Psoas muscle (tissue), 8 donors: ENCODE results near the gene AGO1. TPM values are rescaled to one million over a fixed set of nuclear protein-coding genes. Genes with fewer than 3 reads are reported as not detected.

Experiments
- ATAC-seq, 4 donors: fragments of 200-7000 bp; cut with Tn5 transposase; one replicate each; pipeline ENCODE4 v1.9.1; 2020; ENCODE audit warnings: moderate library complexity in 3 of 4, mild to moderate bottlenecking in 2 of 4
- DNase-seq, 2 donors: peaks; one replicate each; pipeline ENCODE4 v3.0.0-alpha.2; 2020
- H3K27ac ChIP-seq: fragments of 200-600 bp; one replicate; pipeline ENCODE4 v1.8.0; 2022
- H3K27me3 ChIP-seq, 3 donors: fragments of 200-600 bp in 1 of 3; one replicate each; pipeline versions ENCODE4 v1.6.1 to v1.8.0; 2013 to 2022; ENCODE audit warnings: low read length in 2 of 3, mild to moderate bottlenecking in 2 of 3, moderate library complexity in 1 of 3; ENCODE audit not compliant: insufficient read depth in 3 of 3
- H3K36me3 ChIP-seq, 2 donors: fragments of 200-600 bp in 1 of 2; one replicate each; pipeline versions ENCODE4 v1.6.1 to v1.8.0; 2013 to 2022; ENCODE audit warnings: low read depth in 1 of 2, mild to moderate bottlenecking in 1 of 2, moderate library complexity in 1 of 2; ENCODE audit not compliant: insufficient read depth in 1 of 2
- H3K4me1 ChIP-seq: fragments of 200-600 bp; one replicate; pipeline ENCODE4 v1.8.0; 2022
- H3K4me3 ChIP-seq: fragments of 200-600 bp; one replicate; pipeline ENCODE4 v1.8.0; 2022; ENCODE audit warnings: mild to moderate bottlenecking
- H3K9me3 ChIP-seq: fragments of 200-600 bp; one replicate; pipeline ENCODE4 v1.8.0; 2022
- WGBS, 3 donors: extraction: QIAGEN DNeasy Blood & Tissue Kit; methylation state at CpG; one replicate each; pipeline versions ENCODE4 v1.1.6 to v1.1.7; 2013; 5-methylcytosine and 5-hydroxymethylcytosine counted together
- intact Hi-C, 2 donors: fragments of 100-400 bp; cut with DNase I; formaldehyde crosslinking; loops; one replicate each; pipeline versions ENCODE4 v1.11.0 to v1.14.2; 2022
- polyA plus RNA-seq, 3 donors: library from polyadenylated mRNA; stranded (reverse); fragments of 200-250 nt; gene quantifications; one replicate each; pipeline ENCODE4 v1.2.3, GENCODE V29; 2013
- total RNA-seq, 4 donors: library from RNA; stranded (reverse); fragmentation: NEBNext Ultra II Directional in 2 of 4; extraction: Animal tissue kit (Norgen Biotek cat#: 25700) in 2 of 4; gene quantifications; one replicate each; pipeline versions ENCODE4 v1.2.1 to v1.2.4, GENCODE V29; 2021 to 2023
- TF ChIP-seq, protein P1 (sequence below): fragments of 200-600 bp; IDR thresholded peaks from one replicate; pipeline ENCODE4 v1.8.0; 2022; ENCODE audit warnings: antibody characterized with exemption
- donor health status: healthy with polysubstance abuse.
- donor health status: DM: no; HTN: no; CAD: no; lungs with moderate emphysema.
- donor health status: Bipolar disorder and iron deficiency.
- donor health status: healthy.
- donor health status: DM: yes; HTN: yes; CAD: no.
- donor health status: DM: no; HTN: no; CAD: no.
- donor health status: DM: no; HTN: no; CAD: no.
- donor health status: DM: yes; HTN: yes; CAD: no.

AGO1 gene
- total and polyA plus RNA-seq, 7 donors = 2.2 to 16.3 (median 9.8) TPM

DNA sequence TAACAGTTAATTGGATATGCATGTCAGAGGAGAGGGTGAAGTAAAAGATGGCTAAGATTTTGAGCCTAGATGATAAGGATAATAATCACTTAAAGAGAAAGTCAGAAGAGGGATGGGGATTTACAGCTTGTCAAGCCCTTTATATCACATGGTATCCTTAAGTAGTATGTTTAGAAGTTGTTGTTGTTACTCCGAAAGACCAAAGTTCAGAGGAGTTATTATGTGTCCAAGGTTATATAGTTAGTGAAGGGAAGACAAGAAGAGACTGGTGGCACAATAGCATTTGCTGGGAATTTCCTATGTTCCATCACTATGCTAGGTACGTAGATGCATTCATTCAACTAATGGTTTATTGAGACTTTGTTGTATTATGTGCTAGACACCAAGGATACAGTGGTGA is 30.8 kb upstream of the AGO1 start:
- no peak for ATAC-seq
- peaks cover 3 to 62% of the 10 kb centered on the region in 2 donors for H3K36me3 ChIP-seq
- WGBS, 3 donors = 29 to 37% (median 36%) methylated on average over 2 of the region's 2 CpGs

DNA sequence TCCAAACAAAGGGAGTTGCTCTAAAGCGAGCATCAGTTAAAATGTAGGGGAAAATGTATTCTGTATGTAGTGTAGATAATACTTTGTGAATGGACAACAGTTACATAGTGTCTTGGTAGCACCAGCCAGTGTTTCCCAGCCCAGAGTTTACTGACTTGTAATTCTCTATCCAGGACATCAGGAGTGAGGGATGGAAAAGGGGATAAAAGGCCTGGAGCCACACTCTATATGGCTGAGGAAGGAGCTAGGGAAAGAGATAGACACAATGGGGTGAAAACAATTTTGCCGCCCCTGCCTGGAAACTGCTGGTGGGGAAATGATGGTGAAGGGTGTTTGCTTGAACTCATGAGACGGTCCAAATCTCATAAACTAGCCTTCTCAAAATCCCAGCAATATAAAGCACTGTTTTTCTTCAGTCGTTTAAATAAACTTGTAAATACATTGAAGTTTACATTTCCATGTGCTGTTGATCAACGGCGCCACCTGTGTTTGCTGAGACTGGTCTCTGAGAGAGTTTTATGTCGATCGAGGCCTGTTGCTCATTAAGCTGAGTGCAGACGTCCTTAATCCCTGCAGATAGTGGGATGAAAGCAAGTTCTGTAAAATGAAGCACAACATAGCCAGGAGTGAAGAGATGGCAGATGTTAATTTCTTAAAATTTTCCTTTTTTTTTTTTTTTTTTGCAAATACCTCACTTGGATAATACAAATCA is 27.9 kb upstream of the AGO1 start:
- H3K36me3 ChIP-seq = peaks cover 3 to 66% of the 10 kb centered on the region in 2 donors
- intact Hi-C loops = no loop called here

More for the DNA sequence above, 30.8 kb upstream of the AGO1 start:
- intact Hi-C loops = no loop called here
- Histone ChIP-seq H3K27ac (no peak overlapping the region), H3K27me3 (no peaks in the 10 kb centered on the region), H3K9me3 (no peaks in the 10 kb centered on the region), H3K4me3 (no peak overlapping the region), H3K4me1 (peaks cover 24% of the 10 kb centered on the region)
- TF ChIP-seq, protein P1, sequence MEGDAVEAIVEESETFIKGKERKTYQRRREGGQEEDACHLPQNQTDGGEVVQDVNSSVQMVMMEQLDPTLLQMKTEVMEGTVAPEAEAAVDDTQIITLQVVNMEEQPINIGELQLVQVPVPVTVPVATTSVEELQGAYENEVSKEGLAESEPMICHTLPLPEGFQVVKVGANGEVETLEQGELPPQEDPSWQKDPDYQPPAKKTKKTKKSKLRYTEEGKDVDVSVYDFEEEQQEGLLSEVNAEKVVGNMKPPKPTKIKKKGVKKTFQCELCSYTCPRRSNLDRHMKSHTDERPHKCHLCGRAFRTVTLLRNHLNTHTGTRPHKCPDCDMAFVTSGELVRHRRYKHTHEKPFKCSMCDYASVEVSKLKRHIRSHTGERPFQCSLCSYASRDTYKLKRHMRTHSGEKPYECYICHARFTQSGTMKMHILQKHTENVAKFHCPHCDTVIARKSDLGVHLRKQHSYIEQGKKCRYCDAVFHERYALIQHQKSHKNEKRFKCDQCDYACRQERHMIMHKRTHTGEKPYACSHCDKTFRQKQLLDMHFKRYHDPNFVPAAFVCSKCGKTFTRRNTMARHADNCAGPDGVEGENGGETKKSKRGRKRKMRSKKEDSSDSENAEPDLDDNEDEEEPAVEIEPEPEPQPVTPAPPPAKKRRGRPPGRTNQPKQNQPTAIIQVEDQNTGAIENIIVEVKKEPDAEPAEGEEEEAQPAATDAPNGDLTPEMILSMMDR = no peak
- no peak for DNase-seq

DNA sequence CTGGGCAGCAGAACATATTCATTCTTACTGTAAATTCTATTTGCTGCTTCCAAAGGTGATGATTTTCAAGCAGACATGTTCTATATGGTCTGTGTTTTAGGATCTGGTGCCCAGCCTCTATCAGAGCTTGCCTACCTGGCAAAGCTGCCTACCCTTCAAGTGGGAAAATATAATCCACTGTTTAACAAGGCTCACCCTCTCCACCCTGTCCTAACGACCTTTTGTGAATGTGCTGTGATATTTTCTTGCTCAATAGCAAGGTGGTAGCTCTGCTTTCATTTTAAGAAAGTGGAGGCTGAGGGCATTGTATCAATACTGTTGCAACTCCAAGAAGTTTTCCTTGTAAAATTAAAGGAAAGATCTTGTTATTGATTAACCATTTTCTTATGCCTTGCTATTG is 26.0 kb upstream of the AGO1 start:
- TF ChIP-seq, protein P1 = no peak
- WGBS, 3 donors = 56 to 71% (median 63%) methylated on average over 1 of the region's 1 CpG
- no peak overlapping the region for H3K4me3 ChIP-seq
- intact Hi-C loops = no loop called here
- H3K27me3 ChIP-seq = no peaks in the 10 kb centered on the region
- ATAC-seq (no peak), DNase-seq (no peak)
- H3K9me3 ChIP-seq = no peaks in the 10 kb centered on the region
- peaks cover 4% of the 10 kb centered on the region for H3K4me1 ChIP-seq
- H3K27ac ChIP-seq = no peak overlapping the region
- peaks cover 3 to 59% of the 10 kb centered on the region in 2 donors for H3K36me3 ChIP-seq

More for the DNA sequence above, 27.9 kb upstream of the AGO1 start:
- H3K27ac ChIP-seq = no peak overlapping the region
- TF ChIP-seq, protein P1 = no peak
- DNase-seq = no peak
- no peaks in the 10 kb centered on the region for H3K9me3 ChIP-seq
- H3K27me3 ChIP-seq = no peaks in the 10 kb centered on the region
- no peak overlapping the region for H3K4me3 ChIP-seq
- peaks cover 17% of the 10 kb centered on the region for H3K4me1 ChIP-seq
- WGBS, 3 donors = 77 to 79% (median 77%) methylated on average over 9 of the region's 9 CpGs
- no peak for ATAC-seq

DNA sequence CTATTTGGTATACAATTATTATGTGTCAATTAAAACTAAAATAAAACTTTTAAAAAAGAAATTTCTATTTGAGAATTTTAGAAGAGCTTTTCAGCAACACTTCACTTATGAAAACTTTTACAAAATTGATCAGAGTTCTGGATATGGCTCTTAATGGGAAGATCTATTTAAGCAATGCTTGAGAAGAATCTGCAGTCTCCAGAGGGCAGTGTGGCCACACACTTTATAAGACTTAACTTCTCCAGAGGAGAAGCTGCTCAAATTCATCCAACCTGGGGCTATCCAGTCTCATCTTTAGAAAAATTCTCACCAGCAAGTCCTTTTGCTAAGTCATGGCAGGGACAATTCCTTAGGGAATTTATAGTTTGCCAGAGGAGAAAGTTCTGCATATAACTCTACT is 25.2 kb upstream of the AGO1 start:
- ATAC-seq (no peak), DNase-seq (no peak)
- TF ChIP-seq, protein P1 = no peak
- no peaks in the 10 kb centered on the region for H3K27me3 ChIP-seq
- intact Hi-C loops = no loop called here
- H3K4me1 ChIP-seq = no peaks in the 10 kb centered on the region
- no peak overlapping the region for H3K27ac ChIP-seq
- H3K4me3 ChIP-seq = no peak overlapping the region
- H3K36me3 ChIP-seq = peaks cover 3 to 51% of the 10 kb centered on the region in 2 donors
- H3K9me3 ChIP-seq = no peaks in the 10 kb centered on the region

DNA sequence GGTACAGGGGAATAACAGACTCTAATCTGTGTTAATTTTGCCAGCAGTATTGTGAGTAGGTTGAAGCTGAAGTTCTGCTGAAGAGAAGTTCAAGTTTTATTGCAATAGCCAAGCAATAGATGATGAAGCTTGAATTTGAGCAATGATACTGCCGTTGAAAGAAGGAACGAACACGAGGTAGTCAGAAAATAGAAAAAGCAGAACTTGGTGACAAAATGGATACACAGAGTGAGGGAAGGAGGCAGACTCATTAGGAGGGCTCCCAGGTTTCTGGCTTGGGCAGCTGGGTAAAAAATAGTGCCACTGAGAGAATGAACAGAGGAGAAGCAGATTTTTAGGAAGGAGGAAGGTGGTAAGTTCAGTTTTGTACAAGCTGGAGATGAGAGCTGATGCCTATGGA is 22.3 kb upstream of the AGO1 start:
- Histone ChIP-seq H3K4me3 (no peak overlapping the region), H3K9me3 (no peaks in the 10 kb centered on the region), H3K36me3 (peaks cover 0 to 24% of the 10 kb centered on the region in 2 donors), H3K27ac (no peak overlapping the region), H3K27me3 (no peaks in the 10 kb centered on the region), H3K4me1 (no peaks in the 10 kb centered on the region)
- TF ChIP-seq, protein P1 = no peak
- ATAC-seq = no peak
- no peak for DNase-seq
- WGBS, 3 donors = 81 to 89% (median 86%) methylated on average over 3 of the region's 3 CpGs
- intact Hi-C loops = no loop called here
